Esophagus muscularis mucosa (tissue), 4 donors: ENCODE results near the gene INO80E.

Source experiments
- CTCF ChIP-seq, 3 experiments: fragments of 200-600 bp in 2 of 3; fragments of 450-650 bp in 1 of 3; sonication (generic) in 2 of 3; IDR thresholded peaks; one replicate each; pipeline ENCODE4 v1.5.1; 2017 to 2019; ENCODE audit warnings: antibody characterized with exemption in 3 of 3, mild to moderate bottlenecking in 2 of 3, moderate library complexity in 1 of 3
- EP300 ChIP-seq: sonication (generic); formaldehyde crosslinking; IDR thresholded peaks from one replicate; pipeline ENCODE4 v1.6.1; 2017; ENCODE audit warnings: antibody characterized with exemption
- POLR2A ChIP-seq: fragments of 450-650 bp; IDR thresholded peaks from one replicate; pipeline ENCODE4 v1.6.1; 2017; ENCODE audit warnings: antibody characterized with exemption, moderate library complexity, mild to moderate bottlenecking, low read depth
- POLR2AphosphoS5 ChIP-seq, 2 donors: sonication (generic); formaldehyde crosslinking; IDR thresholded peaks; one replicate each; pipeline ENCODE4 v1.6.1; 2017; ENCODE audit warnings: antibody characterized with exemption in 2 of 2

DNA sequence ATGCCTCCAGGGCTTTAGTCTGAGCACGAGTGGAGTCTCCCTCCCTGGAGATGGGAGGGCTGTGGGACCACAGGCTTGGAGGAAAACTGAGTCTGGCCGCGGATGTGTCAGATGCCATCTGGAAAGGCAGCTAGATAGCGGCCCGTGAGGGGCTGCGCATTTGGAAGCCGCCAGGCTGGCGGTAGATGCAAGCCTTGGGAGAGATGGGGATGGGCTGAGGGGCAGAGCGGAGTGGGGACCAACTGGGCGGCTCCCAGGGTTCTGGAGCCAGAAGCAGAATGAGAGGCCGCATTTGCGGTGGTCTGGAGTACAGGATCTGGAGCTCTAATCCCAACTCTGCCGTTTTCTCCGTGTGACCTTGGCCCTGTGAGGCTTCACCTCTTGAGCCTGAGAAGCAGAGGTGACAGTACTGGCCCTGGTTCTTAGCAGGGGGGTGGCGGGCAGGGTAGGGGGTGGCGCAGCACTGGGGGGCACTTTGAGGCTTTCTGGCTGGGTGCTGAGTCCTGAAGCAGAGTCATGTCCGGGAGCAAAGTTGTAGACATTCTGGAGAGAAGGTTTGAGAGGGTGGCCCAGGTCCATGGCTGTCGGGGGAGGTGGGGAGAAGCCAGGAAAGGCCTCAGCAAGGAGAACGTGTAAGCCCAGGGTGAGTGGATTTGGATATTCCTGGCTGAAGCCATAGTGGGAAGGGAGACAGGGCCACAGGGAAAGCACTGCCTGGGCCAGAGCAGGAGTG is 6.7 kb downstream of the INO80E start:
- TF ChIP-seq CTCF (IDR thresholded peaks at IDR 0.05) (no peak), POLR2A (no peak), EP300 (no peak), POLR2AphosphoS5 (IDR thresholded peaks at IDR 0.05) (no peak)
